Measurements from ENCODE around the gene HYAL2.
A peak's percentile ranks its signal among the peaks of the same experiment; 100 is the strongest.

HYAL2 gene

DNA sequence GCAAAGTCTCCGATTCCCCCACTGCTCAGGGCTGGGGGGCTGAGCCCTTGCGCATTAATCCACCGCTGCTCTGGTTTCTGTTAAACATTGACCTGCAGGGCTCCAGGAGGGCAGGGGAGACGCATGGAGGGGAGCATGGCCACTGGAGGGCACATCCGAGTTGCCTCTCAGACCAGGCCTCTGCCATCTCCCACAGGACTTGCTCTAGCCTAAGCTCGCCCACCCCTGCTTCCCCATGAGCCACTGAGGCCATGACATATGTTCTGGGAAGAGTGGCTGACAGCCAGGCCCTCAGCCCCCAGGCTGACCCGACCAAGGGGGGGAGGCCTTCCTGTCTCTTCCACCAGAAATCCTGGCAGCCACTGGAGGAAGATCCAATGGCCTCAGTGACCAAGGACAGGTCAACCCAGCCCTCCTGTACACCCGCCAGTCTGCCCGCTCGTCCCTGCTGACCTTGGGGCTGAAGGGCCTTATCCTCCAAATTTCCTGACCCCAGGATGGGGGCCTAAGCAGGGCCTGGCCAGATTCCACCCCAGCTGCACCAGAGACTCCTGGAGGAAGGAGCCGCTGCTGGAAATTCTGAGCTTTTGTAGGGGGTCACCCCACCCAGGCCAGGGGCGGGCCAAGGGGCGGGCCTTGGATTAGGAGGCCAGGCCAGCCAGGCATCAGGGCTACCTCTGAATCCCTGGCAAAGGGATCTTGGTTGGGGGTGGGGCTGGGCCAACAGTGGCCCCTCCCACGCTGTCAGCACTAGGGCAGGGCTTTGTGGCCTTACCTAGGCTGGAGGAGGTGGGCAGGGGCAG, 19.3 kb downstream of the HYAL2 start, which contains the start of gene HYAL1:
HYAL1 (minus strand) TSS at position 562 of the 803 bp plus-strand sequence. CDS start 618 bp downstream, outside the sequence.
- DNase-seq: no peak

DNA sequence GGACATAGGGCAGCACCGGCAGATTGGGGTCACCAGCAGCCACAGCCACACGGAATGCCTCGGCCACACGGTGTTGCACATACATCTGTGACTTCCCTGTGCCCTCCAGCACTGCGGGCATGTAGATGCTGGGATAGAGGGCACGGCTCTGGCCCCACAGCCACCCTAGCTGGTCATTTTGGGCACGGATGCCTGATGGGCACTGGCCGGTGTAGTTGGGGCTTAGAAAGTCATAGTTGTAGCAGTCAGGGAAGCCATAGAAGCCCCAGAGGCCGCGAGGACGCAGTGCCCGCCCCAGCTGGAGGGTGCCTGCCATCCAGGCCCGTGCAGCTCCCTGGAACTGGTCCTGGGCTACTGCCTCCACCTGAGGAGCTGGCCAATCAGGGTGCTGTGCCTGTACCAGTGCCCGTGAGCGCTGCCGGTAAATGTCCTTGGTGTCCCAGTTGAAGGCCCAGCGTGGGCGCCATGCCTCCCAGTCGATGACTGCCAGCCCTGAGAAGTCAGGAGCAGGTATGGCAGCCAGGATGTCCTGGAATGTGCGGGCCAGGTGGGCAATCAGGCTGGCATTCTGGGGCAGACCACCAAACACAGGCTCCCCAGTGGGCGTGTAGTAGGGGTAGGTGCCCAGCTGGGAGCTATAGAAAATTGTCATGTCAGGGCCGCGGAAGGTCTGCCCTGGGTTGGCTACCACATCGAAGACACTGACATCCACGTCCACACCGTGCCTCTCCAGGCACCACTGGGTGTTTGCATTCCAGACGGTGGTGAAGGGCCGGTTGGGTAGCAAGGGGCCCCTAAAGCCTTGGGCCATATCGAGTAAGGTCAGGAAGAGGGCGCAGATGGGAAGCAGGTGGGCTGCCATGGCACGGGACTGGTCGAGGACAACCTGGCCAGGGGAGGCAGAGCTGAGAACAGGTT, 20.2 kb downstream of the HYAL2 start:
- no peak for DNase-seq

GRCh38 chr3:50300681-50301254, 21.8 kb downstream of the HYAL2 start:
- DNase-seq: no peak

GRCh38 chr3:50299929-50300680, 22.4 kb downstream of the HYAL2 start:
- no peak for DNase-seq

DNA sequence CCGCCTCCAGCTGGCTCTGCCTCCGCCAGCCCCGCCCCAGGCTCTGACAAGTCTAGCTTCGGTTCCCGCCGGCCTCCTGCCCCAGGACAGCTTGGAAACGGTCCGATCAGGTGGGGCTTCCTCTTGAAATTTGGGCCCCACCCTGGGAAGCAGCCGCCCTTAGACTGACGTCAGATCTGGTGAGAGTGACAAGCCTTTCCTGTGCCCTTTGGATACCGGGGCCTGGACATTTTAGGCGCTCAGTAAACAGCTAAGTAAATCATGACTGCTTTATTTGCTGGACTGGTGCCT, 23.0 kb downstream of the HYAL2 start:
- no peak for DNase-seq

- DNase-seq: peak; percentile 77
These were observed 23.5 kb downstream of the HYAL2 start, which contains the start of the genes HYAL3 and NAA80 for GRCh38 chr3:50298836-50299637. Gene HYAL3 (minus strand): TSS chr3:50299405. CDS start chr3:50295602, 3,803 bp downstream. Gene NAA80 (minus strand): TSS chr3:50299405. CDS start chr3:50297463, 1,942 bp downstream.

GRCh38 chr3:50297896-50298725, 24.4 kb downstream of the HYAL2 start:
- DNase-seq: no peak

DNA sequence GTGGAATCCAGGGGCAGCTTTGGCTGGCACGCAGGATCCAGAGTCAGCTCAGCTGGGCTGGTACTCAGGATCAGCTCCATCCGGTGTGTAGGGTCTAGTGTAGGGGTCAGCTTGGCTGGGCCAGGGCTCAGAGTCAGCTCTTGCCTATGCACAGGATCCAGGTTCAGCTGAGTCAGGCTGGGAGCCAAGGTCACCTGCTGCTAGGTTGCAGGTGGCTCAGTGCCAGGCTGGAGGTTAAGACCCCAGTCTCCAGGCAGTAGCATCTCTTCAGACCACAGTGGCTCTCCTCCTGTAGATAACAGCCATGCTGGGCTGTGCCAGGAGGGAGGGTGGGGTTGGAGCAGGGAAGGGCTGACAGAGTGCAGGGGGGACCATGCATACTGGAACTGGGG, 25.2 kb downstream of the HYAL2 start:
- DNase-seq: no peak

GRCh38 chr3:50296721-50297383, 25.7 kb downstream of the HYAL2 start:
- no peak for DNase-seq

DNA sequence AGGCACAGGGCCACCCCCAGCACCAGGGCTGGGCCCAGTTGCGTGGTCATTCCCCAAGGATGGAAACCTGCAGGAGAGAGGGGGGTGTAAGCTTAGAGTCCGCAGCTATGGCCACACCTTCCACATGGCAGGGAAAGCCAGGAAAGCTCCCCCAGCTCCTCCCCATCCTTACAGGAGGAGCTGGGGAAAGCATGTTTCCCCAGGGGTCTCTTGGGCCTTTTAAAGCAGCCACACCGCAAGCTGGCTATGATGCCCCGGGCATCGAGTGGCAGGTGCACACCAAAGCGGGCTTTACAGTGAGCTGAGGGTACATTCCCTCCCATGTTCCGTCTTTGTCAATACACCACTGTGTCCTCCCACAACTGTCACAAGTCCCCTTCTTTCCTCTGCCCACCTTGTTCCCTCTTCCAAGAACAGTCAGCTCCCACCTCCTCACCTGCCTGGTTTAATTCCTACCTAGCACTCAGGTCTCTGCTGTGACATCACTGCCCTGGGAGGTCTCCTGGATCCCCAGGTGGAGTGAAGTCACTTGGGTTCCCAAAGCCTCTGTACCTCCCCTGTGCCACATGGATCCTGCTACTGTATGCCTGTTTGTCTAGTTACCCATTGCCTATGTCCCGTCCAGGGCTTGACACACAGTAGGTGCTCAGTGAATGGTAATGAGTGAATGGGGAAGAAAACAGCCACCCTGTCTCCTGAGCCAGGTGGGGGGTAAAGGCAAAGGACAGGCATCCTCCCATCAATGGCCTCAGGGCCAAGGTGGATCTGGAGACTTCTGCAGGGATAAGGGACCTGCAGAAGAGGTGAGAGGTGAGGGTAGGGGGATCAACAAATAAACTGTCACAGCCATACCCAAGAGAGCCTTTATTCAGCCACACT, 26.8 kb downstream of the HYAL2 start:
- no peak for DNase-seq

- DNase-seq: no peak
These were observed 27.8 kb downstream of the HYAL2 start for GRCh38 chr3:50294492-50295403.

DNA sequence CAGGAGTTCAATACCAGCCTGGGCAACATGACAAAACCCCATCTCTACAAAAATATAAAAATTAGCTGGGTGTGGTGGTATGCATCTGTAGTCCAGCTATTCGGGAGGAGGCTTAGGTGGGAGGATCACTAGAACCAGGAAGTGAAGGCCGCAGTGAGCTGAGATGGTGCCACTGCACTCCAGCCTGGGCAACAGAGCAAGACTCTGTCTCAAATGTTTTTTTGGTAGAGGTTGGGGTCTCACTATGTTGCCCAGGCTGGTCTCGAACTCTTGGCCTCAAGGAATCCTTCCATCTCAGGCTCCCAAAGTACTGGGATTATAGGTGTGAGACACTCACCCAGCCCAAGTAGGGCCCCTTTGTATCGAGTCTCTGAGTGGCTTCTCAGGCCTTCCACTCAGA, 28.5 kb downstream of the HYAL2 start:
- DNase-seq: no peak

DNA sequence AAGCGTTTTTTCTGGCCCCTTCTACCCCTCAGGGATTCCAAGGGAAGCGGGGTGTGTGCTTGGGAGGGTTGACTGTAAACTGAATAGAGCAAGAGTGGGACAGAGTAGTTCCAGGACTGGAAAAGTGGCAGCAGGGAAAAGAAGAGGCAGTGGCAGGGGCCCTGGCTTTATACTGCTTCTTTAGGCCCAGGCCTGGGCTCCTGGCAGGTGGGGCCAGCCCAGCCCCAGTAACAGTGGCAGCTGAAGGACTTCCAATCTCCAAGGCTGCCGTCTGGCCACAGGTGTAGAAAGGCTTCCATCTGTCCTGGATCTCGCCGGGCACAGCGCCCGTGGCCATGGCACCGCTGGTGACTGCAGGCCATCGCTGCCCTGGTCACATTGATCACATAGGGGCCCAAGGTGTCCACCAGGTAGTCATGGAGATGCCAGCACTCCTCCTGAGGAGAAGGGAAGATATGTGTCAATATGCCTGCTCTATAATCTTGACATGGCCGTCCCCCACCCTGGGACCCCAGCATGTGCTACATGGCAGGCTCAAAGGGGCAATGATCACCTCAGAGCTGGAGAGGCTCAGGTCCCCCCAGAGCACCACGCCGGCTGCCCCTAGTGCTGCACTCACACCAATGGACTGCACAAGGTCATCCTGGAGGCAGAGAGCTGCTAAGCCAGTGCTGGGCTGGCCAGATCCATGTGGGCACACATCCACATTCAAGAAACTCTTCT, 29.3 kb downstream of the HYAL2 start:
- DNase-seq: no peak

GRCh38 chr3:50292159-50293078, 30.1 kb downstream of the HYAL2 start, which contains the start of gene IFRD2:
Gene IFRD2 (minus strand): TSS chr3:50292429. CDS start chr3:50292274, 155 bp downstream.
- no peak for DNase-seq

DNA sequence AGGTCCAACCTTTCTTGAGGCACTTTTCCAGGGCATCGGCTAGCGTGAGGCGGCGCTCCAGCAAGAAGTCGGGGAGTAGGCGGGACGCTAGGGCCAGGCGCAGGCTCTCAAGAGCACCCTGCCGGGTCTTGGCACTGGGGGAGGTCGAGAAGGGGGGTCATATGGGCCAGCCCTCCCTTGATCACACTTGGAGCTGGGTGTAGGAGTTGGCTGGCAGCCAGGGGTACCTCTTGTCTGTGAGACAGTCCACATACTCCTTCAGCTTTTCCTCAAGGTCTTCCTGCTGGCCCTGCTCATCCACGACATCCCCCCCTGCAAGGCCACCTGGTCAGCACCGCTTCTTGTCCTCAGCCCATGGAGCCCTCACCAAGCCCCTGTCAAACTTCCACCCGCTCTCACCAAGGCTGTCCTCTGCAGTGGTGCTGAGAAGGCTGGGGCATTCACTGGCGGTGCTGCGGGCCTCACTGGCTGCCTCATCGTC, 32.3 kb downstream of the HYAL2 start:
- DNase-seq: no peak

DNA sequence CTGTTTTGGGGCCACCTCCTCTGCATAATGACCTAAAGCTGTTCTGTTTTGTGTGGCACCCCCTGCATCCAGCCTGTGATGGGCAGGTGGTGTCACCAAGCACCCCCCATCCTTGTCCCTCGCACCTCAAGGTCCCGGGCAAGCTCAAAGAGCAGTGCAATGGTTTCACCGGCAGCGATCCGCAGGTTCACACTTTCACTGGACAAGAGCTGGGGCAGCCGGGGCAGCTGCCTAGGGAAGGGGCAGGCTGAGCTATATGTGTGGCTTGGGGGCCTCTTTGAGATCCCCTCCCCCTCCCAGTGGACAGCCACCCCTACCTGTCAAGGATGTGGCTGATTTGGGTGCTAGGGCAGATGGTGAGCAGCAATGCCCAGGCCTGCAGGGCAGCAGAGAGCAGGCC, 33.4 kb downstream of the HYAL2 start:
- no peak for DNase-seq

Measured in cortex of kidney (tissue), 1 donor.